Heart left ventricle (tissue), 13 donors: ENCODE measurements around the gene EVA1C.

ENCODE experiments used
- CTCF ChIP-seq, 12 donors: fragments of 200-600 bp; sonication (generic) in 4 of 12; IDR thresholded peaks; one replicate each; pipeline versions ENCODE4 v1.5.0 to v1.8.0; 2018 to 2022; ENCODE audit warnings: antibody characterized with exemption in 12 of 12, mild to moderate bottlenecking in 5 of 12
- POLR2A ChIP-seq, 2 donors: fragments of 450-650 bp; IDR thresholded peaks; one replicate each; pipeline ENCODE4 v1.6.1; 2017; ENCODE audit warnings: antibody characterized with exemption in 2 of 2, mild to moderate bottlenecking in 2 of 2, moderate library complexity in 2 of 2
- donor health status: ischemic (EF 13 %, LVEDD 7.1; RV severe dilation, severe dysfunction).
- donor health status: DM: no; HTN: yes; CAD: no.
- donor health status: DM: no; HTN: no; CAD: no.
- donor health status: ischemic (EF 25% LVEDD 6.9; RV normal size, moderate dysfunction).
- donor health status: ischemic (EF 25% LVEDD 5.7; RV mildly dilated, moderate dysfunction).
- donor health status: ischemic (EF 35%, LVEDD 5.7; RV mildly dilated, moderate dysfunction).
- donor health status: nonischemic (EF 11% LVEDD 7.7; RV severe dilation, severe dysfunction).
- donor health status: DM: yes; HTN: yes; CAD: no.
- donor health status: PGD.
- donor health status: ischemic (EF 29% LVEDD 5.4; RV normal size, mild dysfunction).
- donor health status: nonischemic (EF 23%, LVEDD 6.1; RV moderate dilation, normal function).

- TF ChIP-seq CTCF (IDR thresholded peaks at IDR 0.05) (no peak), POLR2A (IDR thresholded peaks at IDR 0.05) (no peak)
Observed at GRCh38 chr21:32523463-32523862, 111.0 kb downstream of the EVA1C start.
